OCI-LY3 (cell line): ENCODE measurements around the gene PAPOLG.

Experiments used
- CTCF ChIP-seq: fragments of 200-600, 300-600 bp; sonication (generic); IDR thresholded peaks from 2 replicates; pipeline ENCODE4 v1.5.1; 2014; ENCODE audit warnings: antibody characterized with exemption, low read length, low read depth
- EZH2phosphoT487 ChIP-seq: fragments of 200-600 bp; shearing (Covaris generic); IDR thresholded peaks from 2 replicates; pipeline ENCODE4 v1.6.1; 2018; ENCODE audit warnings: antibody characterized with exemption, mixed run types, low read depth

DNA sequence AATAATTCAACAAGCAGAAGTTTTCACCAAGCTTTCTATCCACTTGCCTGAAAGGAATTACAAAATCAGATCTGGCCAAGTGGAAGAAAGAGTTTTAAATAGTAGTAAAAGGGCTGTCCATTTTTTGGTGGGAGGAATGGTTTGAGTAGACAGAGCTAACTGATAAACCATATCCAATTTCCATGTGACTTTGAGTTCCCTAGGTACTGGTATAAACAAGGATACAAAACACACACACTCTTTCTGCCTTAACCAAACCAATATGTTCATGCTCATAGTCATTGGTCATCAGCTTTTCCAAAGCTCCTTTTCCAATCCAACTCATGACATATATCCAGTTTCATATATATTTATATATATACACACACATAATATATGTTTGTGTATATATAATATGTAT lies 75.9 kb downstream of the PAPOLG start:
- TF ChIP-seq CTCF: no peak
- no peak for TF ChIP-seq EZH2phosphoT487
